ENCODE data around the gene DBF4B.
A peak's percentile ranks its signal among the peaks of the same experiment; 100 is the strongest.
"Not testable (repeated sequence)": the region's sequence is repeated elsewhere in the genome, so short reads cannot be mapped to it uniquely, and the experiment has no call there.

DBF4B gene, protein sequence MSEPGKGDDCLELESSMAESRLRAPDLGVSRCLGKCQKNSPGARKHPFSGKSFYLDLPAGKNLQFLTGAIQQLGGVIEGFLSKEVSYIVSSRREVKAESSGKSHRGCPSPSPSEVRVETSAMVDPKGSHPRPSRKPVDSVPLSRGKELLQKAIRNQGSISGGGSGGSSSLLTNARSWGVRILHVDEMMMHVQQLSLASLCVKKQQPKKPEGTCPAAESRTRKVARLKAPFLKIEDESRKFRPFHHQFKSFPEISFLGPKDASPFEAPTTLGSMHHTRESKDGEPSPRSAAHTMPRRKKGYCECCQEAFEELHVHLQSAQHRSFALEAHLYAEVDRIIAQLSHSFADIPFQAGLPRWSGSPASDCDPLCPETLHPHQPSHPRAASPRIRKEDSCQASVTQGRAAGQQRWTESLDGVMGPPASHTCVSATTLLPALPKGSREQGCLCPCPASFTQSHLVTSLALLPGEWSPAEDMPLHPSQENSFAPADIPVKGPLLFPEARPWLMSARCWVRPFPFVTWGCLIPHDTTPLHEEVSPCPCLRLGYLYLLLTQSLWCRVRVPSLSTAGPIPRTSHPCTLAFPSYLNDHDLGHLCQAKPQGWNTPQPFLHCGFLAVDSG

DNA sequence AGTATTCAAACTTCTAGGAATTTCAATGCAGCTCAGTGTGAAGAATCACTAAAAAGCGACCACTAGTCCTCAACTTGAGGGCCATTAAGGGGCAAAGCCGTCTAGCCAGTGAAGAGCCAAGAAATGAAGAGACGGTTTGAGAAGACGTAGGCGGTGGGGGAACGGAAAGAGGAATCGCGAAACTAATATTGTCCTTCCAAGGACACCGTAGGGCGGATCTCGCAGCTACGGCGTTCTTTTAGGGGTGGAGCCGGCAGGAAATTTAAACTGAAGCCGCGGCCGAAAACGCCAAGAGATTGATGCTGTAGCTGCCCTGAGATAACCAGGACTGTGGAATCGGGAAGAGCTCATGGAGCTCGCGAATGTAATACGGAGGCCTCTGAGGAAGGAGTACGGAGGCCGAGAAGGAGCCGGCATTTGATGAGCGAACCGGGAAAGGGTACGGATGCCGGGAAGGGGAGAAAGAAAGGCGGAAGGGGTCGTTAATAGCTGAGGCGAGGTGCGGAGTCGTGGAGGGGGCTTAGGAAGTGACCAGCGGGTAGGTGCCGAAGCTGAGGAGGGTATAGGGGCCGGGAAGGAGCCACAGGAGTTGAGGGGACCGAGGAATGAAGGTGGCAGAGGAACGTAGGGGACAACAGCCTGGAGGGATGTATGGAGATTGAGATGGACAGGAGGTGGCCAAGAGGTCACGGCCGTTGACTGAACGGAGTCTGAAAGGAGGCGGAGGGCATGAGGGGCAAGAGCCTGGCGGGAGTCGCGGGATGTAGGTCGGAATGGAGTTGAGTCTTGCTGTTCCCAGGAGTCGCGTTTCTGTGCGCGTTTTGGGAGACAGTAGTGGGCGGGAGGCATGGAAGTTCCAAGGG, at the start of gene DBF4B:
TSS of gene DBF4B (plus strand) at position 265 of the 863 bp plus-strand sequence. CDS start at position 421, 156 bp downstream.
- DNase-seq: peak in 55 of 56 donors; percentile 22 to 88 (median 63)

DNA sequence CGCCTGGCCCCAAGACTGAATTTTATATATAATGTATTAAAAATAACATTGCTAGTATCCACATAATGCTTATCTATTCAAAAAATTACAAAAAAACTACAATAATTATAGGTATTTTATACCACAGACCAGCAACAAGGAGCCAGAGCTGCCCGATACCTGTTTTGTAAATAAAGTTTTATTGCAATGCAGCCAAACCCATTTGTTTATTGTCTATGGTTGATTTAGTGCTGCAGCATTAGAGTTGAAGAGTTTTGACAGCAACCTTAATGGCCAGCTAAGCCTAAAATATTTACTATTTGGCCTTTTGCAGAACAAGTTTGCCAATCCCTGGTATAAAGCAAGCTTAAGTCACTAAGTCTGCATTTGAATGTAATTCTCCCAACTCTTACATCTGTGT, 46.6 kb upstream of the DBF4B start:
- DNase-seq: no peak

DNA sequence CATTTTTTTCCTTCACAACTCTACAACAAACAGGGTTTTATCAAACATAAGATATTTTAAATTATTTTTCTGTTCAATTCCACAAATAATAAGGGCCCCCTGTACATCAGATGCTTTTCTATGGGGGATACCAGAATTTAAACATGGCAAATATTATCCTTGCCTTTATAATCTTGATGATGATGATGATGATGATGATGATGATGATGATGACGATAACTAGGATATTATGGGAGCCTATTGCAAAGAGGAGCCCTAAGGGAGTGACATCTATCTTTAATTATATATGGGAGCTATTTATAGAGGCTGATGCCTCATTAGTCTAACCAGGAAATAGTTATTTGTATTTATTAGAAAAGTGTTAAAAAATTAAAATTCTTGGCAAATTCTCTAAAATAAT, 45.4 kb upstream of the DBF4B start:
- no peak for DNase-seq

DNA sequence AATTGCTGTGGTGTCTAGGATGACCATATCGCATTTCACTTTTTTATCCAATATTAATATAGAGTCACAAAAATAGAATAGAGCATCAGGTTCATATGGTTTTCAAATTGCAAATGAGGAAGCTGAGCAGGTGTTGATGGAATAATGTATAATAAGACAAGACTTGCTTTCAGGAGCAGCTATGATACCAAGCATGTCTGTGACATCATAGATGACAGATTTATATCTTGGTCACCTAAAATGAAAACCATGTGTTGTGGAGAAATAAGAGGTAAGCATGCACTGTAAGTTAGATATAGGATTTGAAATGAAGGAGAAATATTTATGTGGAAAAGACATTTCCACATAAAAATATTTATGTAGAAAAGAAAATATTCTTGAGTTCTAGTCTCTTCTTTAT, 43.6 kb upstream of the DBF4B start:
- DNase-seq: no peak

DNA sequence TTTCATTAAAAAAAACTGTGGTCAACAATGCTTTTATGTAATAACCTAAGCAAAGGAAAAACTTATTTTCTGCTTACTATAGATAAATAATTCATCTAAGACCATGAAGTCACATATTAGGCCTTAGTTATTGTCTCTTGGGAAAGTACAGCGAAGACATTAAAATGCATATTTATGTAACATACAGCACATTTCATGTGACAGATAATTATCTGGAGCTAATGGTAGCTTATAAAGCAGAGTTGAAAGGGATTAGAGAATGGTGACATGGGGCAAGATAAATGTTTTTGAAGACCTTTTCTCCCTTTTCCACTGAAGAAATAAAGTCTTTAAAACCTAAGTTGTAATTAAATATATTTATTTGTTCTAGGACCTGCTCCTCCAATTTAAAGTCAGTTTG, 42.5 kb upstream of the DBF4B start:
- no peak for DNase-seq

DNA sequence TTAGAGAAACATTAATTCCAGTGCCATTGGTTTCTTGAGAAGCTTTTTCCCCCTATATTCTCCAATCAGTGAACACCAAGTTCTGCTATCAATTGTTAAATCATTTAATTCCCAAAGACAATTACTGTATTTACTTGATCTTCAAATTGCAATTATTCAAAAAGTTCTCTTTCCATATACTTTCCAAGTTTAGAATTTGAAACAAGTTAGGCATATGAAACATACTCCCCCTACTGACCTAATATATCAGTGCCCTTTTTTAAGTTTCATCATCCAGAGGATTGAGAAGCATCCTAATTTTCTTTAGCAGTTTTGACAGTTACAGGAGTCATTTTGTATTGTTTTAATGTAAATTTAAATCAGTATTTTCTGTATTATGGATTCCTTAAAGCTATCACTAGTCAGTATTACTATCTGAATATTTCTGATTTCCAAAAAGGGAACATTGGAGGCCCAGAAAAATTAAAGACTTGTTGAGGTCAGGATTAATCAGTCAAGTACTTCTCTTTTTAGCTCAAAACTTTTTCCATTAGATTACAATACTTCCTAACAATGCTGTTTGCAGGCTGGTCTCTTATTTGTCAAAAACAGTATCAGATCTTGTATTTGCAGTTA, 35.9 kb upstream of the DBF4B start:
- no peak for DNase-seq

DNA sequence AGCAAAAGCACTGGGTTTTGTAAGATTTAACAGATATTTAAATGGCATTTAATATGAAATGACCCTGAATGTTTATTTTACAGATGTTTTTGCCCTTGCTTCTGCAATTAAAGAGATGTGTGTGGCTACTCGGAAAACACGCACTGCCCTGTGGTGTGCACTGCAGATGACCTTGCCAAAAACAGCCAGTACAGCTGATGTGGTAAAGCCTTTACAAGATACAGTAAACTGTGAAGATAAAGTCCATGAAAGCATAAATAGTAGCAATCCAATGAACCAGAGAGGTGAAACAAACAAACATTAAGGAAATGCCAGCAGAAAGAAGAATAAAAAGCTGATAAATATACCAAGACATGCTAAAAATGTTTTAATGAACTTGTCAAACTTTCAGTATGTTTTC, 34.6 kb upstream of the DBF4B start:
- DNase-seq: no peak

DNA sequence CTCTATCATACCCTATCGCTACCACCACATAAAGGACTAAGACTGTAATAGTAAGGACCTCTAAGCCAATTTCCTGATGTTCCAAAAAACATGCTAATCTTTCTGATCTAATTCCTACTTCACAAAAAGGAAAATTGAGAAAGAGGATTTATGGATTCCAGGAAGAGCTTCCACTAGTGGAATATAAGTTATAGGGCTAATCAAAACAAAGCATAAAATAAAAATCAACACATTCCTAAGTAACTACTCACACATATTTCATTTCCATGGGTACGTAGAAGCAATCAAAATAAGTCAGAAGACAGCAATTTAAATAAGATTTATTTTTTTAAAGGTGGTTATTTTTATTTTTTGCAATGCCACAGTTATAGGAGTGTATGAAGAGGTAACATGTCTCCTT, 31.3 kb upstream of the DBF4B start:
- no peak for DNase-seq

DNA sequence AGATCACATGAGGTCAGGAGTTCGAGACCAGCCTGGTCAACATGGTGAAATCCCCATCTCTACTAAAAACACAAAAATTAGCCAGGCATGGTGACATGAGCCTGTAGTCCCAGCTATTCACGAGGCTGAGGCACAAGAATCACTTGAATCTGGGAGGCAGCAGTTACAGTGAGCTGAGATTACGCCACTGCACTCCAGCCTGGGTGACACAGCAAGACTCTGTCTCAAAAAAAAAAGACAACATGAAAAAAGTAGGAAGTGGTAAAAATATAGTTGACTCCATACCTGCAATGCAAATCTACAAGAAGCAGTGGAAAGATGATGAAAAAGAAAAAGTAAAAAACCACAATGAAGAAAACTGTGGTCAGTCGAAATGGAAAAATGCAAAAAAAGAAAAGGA, 25.2 kb upstream of the DBF4B start:
- not testable (repeated sequence) for DNase-seq

DNA sequence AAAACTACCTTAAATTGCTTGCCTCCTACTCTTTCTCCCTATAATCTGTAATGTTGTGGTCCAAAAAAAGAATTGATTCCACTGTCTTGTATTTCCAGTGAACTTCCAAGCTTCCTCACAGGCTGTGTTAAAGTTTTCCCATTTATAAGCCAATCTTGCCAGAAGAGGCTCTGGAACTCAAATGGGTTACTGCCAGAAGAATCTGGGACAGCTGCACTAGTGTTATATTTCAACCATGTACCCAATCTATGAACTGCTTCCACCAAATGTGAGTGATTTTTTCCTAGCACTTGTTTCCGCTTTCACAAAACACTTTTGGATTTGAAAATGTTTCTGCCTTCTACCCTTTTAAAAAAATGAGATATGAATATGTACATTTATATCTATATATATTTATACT, 20.7 kb upstream of the DBF4B start:
- no peak for DNase-seq

DNA sequence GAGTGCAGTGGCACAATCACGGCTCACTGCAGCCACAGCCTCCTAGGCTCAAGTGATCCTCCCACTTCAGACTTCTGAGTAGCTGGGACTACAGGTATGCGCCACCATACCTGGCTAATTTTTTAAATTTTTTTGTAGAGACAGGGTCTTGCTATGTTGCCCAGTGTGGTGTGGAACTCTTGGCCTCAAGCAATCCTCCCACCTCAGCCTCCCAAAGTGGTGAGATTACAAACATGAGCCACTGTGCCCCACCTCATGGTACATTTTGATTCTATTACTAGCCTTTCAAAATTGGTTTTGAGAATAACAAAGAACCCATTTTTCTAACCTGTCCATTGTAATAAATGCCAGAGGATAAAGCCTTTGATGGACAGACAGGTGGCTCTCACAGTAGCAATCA, 20.3 kb upstream of the DBF4B start:
- DNase-seq: no peak

DNA sequence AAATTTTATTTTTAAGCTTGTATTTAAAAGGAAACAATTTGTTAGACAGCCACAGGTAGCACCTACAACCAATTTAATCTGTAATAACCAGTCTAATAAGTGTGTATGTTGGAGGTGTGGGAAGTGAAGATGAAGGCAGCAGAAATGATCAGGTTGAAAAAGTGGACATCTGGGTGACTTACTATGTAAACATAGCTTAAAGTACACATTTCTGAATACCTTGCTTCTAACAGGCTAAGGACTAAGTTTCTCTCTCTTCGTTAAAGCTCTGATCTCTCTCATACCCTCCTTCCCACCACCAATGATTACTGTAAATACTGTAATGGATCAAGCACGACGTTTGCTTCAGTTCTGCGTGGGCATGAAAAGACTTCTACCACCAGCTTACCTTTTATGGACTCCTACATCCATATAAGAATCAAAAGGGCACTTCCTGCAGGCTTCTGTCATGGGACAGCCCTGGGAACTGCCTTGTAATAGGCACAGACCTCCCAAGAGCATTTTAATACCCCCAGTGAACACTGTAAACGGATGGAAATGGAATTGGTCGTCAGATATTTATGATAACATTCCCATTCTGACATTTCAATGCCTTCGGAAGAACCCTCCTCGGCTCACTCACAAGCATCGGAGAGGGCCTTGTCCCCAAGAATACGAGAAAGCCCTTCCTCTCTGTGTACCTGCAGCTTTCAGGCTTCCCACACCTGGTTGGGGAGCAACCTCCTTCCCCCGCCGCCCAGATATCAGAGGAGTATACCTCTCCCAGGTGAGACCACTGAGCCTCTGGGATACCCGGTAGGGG, 19.6 kb upstream of the DBF4B start:
- peak in 2 of 56 donors; percentile 22 to 35 for DNase-seq

DNA sequence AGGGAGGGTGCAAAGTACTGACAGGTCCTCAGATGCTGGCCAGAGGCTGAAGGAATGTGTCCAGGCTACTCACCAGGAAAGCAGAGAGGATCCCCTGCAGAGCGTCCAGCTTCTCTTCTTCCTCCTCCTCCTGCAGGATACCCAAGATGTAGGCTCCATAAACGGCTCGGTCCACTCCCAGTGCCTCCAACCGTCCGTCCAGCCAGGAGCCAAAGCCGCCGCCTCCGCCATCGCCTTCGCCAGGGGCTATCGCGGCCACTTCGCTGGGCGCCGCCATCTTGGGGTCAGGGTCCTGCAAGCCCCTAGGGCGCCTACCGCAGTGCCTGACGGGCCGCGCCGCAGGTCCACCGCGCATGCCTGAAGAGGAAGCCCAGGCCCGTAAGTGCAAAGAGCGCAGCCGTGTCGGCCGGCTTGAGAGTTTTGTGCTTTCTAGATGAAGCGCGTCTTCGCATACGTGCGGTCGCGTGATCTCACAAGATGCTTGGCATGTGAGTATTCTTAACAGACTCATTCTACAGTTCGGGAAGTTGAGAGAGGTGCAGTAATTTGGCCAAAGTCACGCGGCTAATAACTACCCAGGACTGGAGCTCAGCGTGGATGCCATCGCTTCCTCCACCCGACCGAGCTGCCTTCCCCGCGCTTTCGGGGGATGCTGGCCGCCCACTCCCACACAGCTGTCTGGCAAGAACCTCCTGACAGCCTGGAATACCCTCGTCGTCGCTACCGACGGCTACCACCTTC, 18.8 kb upstream of the DBF4B start, which contains the start of gene CCDC43:
TSS of gene CCDC43 (minus strand) at position 300 of the 741 bp plus-strand sequence. CDS start at position 277, 23 bp downstream.
- DNase-seq: peak; percentile 34 to 90 (median 76)

DNA sequence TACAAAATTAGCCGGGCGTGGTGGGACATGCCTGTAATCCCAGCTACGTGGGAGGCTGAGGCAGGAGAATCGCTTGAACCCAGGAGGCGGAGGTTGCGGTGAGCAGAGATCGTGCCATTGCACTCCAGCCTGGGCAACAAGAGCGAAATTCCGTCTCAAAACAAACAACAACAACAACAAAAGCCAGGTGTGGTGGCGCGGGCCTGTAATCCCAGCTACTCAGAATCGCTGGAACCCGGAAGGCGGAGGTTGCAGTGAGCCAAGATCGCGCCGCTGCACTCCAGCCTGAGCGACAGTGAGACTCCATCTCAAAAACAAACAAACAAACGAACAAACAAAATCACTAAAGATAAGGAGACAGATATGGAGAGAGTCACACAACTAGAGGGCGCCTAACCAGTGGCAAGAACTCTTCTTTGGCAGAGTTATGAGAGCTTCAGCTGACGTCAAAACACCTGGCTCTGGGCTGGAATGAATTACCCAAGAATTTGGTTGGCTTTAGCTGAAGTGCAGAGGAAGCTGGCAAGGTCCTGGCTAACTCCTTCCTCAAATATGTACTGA, 17.6 kb upstream of the DBF4B start:
- DNase-seq: not testable (repeated sequence)

DNA sequence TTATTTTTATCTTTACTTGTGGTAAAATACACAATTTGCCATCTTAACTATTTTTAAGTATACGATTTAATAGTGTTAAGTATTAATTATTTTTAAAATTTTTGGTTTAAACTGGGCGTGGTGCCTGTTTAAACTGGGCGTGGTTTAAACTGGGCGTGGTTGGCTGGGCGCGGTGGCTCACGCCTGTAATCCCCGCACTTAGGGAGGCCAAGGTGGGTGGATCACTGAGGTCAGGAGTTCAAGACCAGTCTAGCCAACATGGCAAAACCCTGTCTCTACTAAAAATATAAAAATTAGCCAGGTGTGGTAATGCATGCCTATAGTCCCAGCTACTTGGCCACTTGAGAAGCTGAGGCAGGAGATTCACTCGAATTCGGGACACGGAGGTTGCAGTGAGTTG, 14.9 kb upstream of the DBF4B start:
- DNase-seq: no peak

DNA sequence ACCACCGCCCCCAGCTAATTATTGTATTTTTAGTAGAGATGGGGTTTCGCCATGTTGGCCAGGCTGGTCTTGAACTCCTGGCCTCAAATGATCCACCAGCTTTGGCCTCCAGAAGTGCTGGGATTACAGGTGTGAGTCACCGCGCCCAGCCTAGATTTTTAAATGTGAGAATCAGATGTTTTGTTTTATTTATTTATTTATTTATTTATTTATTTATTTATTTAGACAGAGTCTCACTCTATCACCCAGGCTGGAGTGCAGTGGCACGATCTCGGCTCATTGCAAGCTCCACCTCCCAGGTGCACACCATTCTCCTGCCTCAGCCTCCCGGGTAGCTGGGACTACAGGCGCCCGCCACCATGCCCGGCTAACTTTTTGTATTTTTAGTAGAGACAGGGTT, 8.2 kb upstream of the DBF4B start:
- DNase-seq: not testable (repeated sequence)

DNA sequence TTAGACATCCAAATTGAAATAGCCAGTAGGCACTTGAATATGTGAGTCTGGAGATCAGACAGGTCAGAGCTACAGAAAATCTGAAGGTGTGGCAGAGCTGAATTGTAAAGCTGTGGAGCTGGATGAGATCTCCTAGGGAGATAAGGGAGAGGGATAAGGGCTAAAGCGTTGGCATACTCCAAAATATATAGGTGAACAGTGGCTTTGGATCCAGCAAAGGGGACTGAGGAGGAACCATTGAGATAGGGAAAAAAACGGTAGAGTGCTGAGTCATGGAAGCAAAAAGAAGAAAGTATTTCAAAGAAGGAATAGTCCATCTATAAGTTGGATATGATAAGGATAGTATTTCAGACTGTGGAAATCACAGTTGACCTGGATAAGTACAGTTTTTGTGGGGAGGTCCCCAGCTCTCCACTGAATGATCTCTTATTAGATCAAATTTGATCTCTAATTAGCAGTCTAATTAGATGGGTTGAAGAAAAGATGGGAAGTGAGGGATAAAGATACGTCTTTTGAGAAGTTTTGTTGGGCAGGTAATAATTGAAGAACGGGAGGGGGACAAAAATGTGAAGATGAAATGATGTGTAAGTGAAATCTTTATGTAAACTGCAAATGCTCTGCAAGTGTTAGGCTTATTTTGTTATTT, 587 bp upstream of the DBF4B start:
- no peak for DNase-seq

DNA sequence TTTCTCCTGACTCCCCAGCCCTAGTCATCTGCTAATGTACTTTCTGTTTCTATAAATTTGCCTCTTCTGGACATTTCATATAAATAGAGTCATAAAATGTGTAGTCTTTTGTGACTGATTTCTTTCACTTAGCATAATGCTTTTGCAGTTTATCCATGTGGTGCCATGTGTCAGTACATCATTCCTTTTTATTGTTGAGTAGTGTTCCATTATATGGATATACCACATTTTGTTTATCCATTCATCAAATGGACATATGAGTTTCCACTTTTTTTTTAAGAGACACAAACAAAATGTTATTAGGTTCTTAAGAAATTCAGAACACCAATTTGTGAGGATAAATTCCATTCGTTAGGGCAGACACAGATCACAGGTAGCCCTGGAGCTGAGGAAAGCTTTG, 11.0 kb downstream of the DBF4B start:
- DNase-seq: no peak

DNA sequence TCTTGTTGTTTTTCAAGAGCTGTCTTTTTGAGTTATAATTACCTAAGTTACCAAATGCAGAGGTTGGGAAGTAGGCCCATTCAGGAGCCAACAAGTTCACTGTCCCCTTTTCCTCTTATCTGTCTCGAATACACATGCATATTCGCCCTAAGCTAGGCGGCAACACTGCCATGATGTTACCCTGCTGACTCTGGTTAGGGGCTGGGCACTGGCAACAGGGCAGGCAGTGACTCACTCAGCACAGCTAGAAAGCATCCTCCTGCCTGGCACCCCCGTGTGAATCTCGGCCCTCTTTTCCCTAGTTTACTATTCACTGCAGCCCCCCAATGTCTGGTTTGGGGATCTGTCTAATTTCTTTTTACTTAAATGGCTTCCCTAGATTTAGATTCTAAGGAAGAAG, 13.8 kb downstream of the DBF4B start:
- no peak for DNase-seq
